HCT116 (cell line): ENCODE results near the gene ERC1. TPM values are rescaled to one million over a fixed set of nuclear protein-coding genes. Genes with fewer than 3 reads are reported as not detected.

ENCODE experiments used
- ATAC-seq: fragments of 200-7000 bp; cut with Tn5 transposase; 2 replicates; pipeline ENCODE4 v1.9.1; 2020; ENCODE audit warnings: mild to moderate bottlenecking, moderate library complexity
- BruUV-seq: library from RNA; stranded (reverse); fragments of 400-500 nt; replicated peaks from 2 replicates; lab custom pipeline; 2021; lab: Mats Ljungman, UMichigan
- CTCF ChIA-PET: fragments of 300-600 bp; sonication (Branson Sonifier 250); formaldehyde crosslinking; loops from one replicate; lab custom pipeline; 2021; ENCODE audit warnings: antibody characterized with exemption; lab: Charles Lee
- POLR2A ChIA-PET: fragments of 300-600, 350-600 bp; sonication (Branson Sonifier 250); formaldehyde crosslinking; loops from one replicate; lab custom pipeline; 2021; ENCODE audit warnings: antibody characterized with exemption; lab: Charles Lee
- RAD21 ChIA-PET, 2 experiments: fragments of 300-600 bp; sonication (Branson Sonifier 250); formaldehyde crosslinking; loops; one replicate each; lab custom pipeline; 2023; ENCODE audit warnings: low total read pairs in 2 of 2; ENCODE audit not compliant: uncharacterized antibody in 2 of 2, unreplicated experiment in 2 of 2, low non-redundant PET in 1 of 2; lab: Charles Lee
- DNase-seq: peaks from one replicate; pipeline ENCODE4 v3.0.0-alpha.2; 2010; ENCODE audit warnings: low read depth, low spot score
- H2AFZ ChIP-seq: fragments of 200-600 bp; shearing (Covaris generic), sonication (generic); 2 replicates; pipeline ENCODE4 v1.6.1; 2017; ENCODE audit warnings: low read depth, mixed run types, mixed read lengths, antibody characterized with exemption, low read length; ENCODE audit not compliant: poor library complexity, severe bottlenecking
- H3K27ac ChIP-seq: 2 replicates; pipeline ENCODE4 v1.5.1; 2012; ENCODE audit warnings: low read depth, low read length
- H3K27me3 ChIP-seq: fragments of 200-600 bp; sonication (generic); 2 replicates; pipeline ENCODE4 v1.6.1; 2016; ENCODE audit warnings: mixed run types, low read length, mixed read lengths; ENCODE audit not compliant: insufficient read depth
- H3K36me3 ChIP-seq, 2 experiments: fragments of 200-500 bp in 1 of 2; fragments of 200-600 bp in 1 of 2; sonication (Bioruptor generic) in 1 of 2; sonication (generic) in 1 of 2; 2 replicates each; pipeline versions ENCODE4 v1.5.1 to v1.6.1; 2014 to 2016; ENCODE audit warnings: low read length in 2 of 2, inconsistent platforms in 1 of 2, mixed read lengths in 1 of 2, mixed run types in 1 of 2; ENCODE audit not compliant: insufficient read depth in 2 of 2, control insufficient read depth in 1 of 2
- H3K4me1 ChIP-seq, 2 experiments: fragments of 200-600 bp in 1 of 2; sonication (generic) in 1 of 2; 2 replicates each; pipeline versions ENCODE4 v1.5.1 to v1.6.1; 2012 to 2017; ENCODE audit warnings: low read length in 2 of 2, inconsistent platforms in 1 of 2, mild to moderate bottlenecking in 1 of 2, mixed read lengths in 1 of 2, mixed run types in 1 of 2, moderate library complexity in 1 of 2; ENCODE audit not compliant: insufficient read depth in 2 of 2, control insufficient read depth in 1 of 2
- H3K4me2 ChIP-seq: fragments of 200-600 bp; sonication (generic); 2 replicates; pipeline ENCODE4 v1.6.1; 2017; ENCODE audit warnings: mixed run types, low read length, mixed read lengths
- H3K4me3 ChIP-seq, 2 experiments: fragments of 200-600 bp in 1 of 2; sonication (generic) in 1 of 2; replicated peaks in 1 of 2; 2 replicates each; pipeline ENCODE4 v1.5.1; 2011 to 2016; ENCODE audit warnings: low read length in 2 of 2, control low read depth in 1 of 2, low read depth in 1 of 2, mild to moderate bottlenecking in 1 of 2, mixed read lengths in 1 of 2, mixed run types in 1 of 2
- H3K79me2 ChIP-seq: fragments of 200-600 bp; sonication (generic); 2 replicates; pipeline ENCODE4 v1.6.1; 2017; ENCODE audit warnings: mild to moderate bottlenecking, mixed run types, low read length, moderate library complexity, mixed read lengths; ENCODE audit not compliant: insufficient read depth
- H3K9ac ChIP-seq: fragments of 200-600 bp; sonication (generic); 2 replicates; pipeline ENCODE4 v1.6.1; 2016; ENCODE audit warnings: low read length, mixed read lengths
- H3K9me2 ChIP-seq: fragments of 200-600 bp; sonication (generic), shearing (Covaris generic); 2 replicates; pipeline ENCODE4 v1.6.1; 2017; ENCODE audit warnings: mixed run types, mild to moderate bottlenecking, moderate library complexity; ENCODE audit not compliant: insufficient read depth
- H3K9me3 ChIP-seq, 2 experiments: fragments of 200-500 bp in 1 of 2; fragments of 200-600 bp in 1 of 2; sonication (Bioruptor generic) in 1 of 2; sonication (generic) in 1 of 2; 2 replicates each; pipeline ENCODE4 v1.6.1; 2014 to 2017; ENCODE audit warnings: low read length in 2 of 2, mixed read lengths in 2 of 2, inconsistent platforms in 1 of 2, low read depth in 1 of 2, mild to moderate bottlenecking in 1 of 2, mixed run types in 1 of 2, moderate library complexity in 1 of 2; ENCODE audit not compliant: control insufficient read depth in 1 of 2, insufficient read depth in 1 of 2
- H4K20me1 ChIP-seq: fragments of 200-600 bp; sonication (generic), shearing (Covaris generic); 2 replicates; pipeline ENCODE4 v1.6.1; 2017; ENCODE audit warnings: mixed run types, mild to moderate bottlenecking, moderate library complexity; ENCODE audit not compliant: insufficient read depth
- CBX3 ChIP-seq: IDR thresholded peaks from 2 replicates; pipeline ENCODE4 v1.6.1; 2012; ENCODE audit warnings: low read depth
- ELF1 ChIP-seq: IDR thresholded peaks from 2 replicates; pipeline ENCODE4 v1.6.1; 2012; ENCODE audit warnings: low read depth, borderline replicate concordance
- EZH2 ChIP-seq: fragments of 200-600 bp; sonication (generic); IDR thresholded peaks from 2 replicates; pipeline ENCODE4 v1.6.1; 2017; ENCODE audit warnings: antibody characterized with exemption, mixed run types
- EZH2phosphoT487 ChIP-seq: fragments of 200-600 bp; IDR thresholded peaks from 2 replicates; pipeline ENCODE4 v1.6.1; 2018; ENCODE audit warnings: antibody characterized with exemption, borderline replicate concordance
- FOSL1 ChIP-seq: IDR thresholded peaks from 2 replicates; pipeline ENCODE4 v1.6.1; 2012; ENCODE audit warnings: low read depth
- MAX ChIP-seq: IDR thresholded peaks from 2 replicates; pipeline ENCODE4 v1.6.1; 2012
- POLR2AphosphoS5 ChIP-seq: IDR thresholded peaks from 2 replicates; pipeline ENCODE4 v1.6.1; 2011; ENCODE audit warnings: mild to moderate bottlenecking, low read depth, low read length, moderate library complexity
- RAD21 ChIP-seq: IDR thresholded peaks from 2 replicates; pipeline ENCODE4 v1.6.1; 2012; ENCODE audit warnings: low read depth, mild to moderate bottlenecking
- REST ChIP-seq: IDR thresholded peaks from 2 replicates; pipeline ENCODE4 v1.6.1; 2012; ENCODE audit warnings: low read depth
- SIN3A ChIP-seq: IDR thresholded peaks from 2 replicates; pipeline ENCODE4 v1.6.1; 2012; ENCODE audit warnings: low read depth
- SP1 ChIP-seq: IDR thresholded peaks from 2 replicates; pipeline ENCODE4 v1.6.1; 2012; ENCODE audit warnings: low read depth
- SRF ChIP-seq: IDR thresholded peaks from 2 replicates; pipeline ENCODE4 v1.6.1; 2012; ENCODE audit warnings: low read depth
- ZBTB33 ChIP-seq: IDR thresholded peaks from 2 replicates; pipeline ENCODE4 v1.6.1; 2011; ENCODE audit warnings: mild to moderate bottlenecking, low read length, moderate library complexity; ENCODE audit not compliant: insufficient replicate concordance; ENCODE audit errors: extremely low read depth
- ZFX ChIP-seq: fragments of 450-650 bp; IDR thresholded peaks from 2 replicates; pipeline ENCODE4 v1.6.1; 2017
- intact Hi-C: fragments of 100-400 bp; cut with micrococcal nuclease; formaldehyde crosslinking; loops from 2 replicates; pipeline ENCODE4 v1.10.0; 2022
- total RNA-seq: library from RNA; stranded (reverse); gene quantifications from one replicate; pipeline ENCODE4 v1.2.1, GENCODE V29; 2021; ENCODE audit not compliant: unreplicated experiment

ERC1 gene
- total RNA-seq, 1 experiment from 2014 or later: 41.9 TPM

- TF ChIP-seq REST: no peak
- no peak for TF ChIP-seq SP1
- TF ChIP-seq FOSL1: no peak
- TF ChIP-seq RAD21: no peak
- no peak for TF ChIP-seq POLR2AphosphoS5
- TF ChIP-seq SRF: no peak
- no peak for TF ChIP-seq MAX
- TF ChIP-seq CBX3: no peak
- TF ChIP-seq SIN3A: no peak
- TF ChIP-seq ELF1: no peak
Measured at GRCh38 chr12:1436981-1437380, 446.0 kb downstream of the ERC1 start (continued).

- POLR2A ChIA-PET: no interaction called here
- TF ChIP-seq REST (no peak), ZFX (no peak), SIN3A (no peak), EZH2 (no peak), MAX (no peak), EZH2phosphoT487 (no peak), ZBTB33 (no peak), FOSL1 (no peak)
Measured at GRCh38 chr12:1439201-1439600, 448.2 kb downstream of the ERC1 start.

More at GRCh38 chr12:1439201-1439600, 448.2 kb downstream of the ERC1 start:
- ChIA-PET RAD21 (no interaction called here), CTCF (no interaction called here)
- DNase-seq: no peak
- Histone ChIP-seq H3K4me1 (no peaks in the 10 kb centered on the region), H3K79me2 (no peaks in the 10 kb centered on the region), H4K20me1 (no peaks in the 10 kb centered on the region), H3K9me2 (no peaks in the 10 kb centered on the region), H3K27ac (no peak overlapping the region), H3K9ac (no peak overlapping the region), H3K9me3 (no peaks in the 10 kb centered on the region), H3K27me3 (no peaks in the 10 kb centered on the region), H3K36me3 (no peaks in the 10 kb centered on the region), H3K4me3 (no peak overlapping the region), H3K4me2 (no peak overlapping the region), H2AFZ (no peak overlapping the region)
- intact Hi-C loops: no loop called here
- no peak for ATAC-seq
- BruUV-seq: no TSS peak
